ENCODE data around the gene EML6.

- TF ChIP-seq CTCF (IDR thresholded peaks at IDR 0.05) (peak; percentile 79), POLR2AphosphoS5 (IDR thresholded peaks at IDR 0.05; ENCODE audit: low read depth, low read length) (no peak), ELF1 (IDR thresholded peaks at IDR 0.05) (no peak), REST (IDR thresholded peaks at IDR 0.05; ENCODE audit: low read depth, low read length) (no peak), SMC3 (IDR thresholded peaks at IDR 0.05; ENCODE audit: low read depth, low read length) (peak; percentile 77), PBX3 (IDR thresholded peaks at IDR 0.05) (no peak), GATA2 (CRISPR knock-in tag; IDR thresholded peaks at IDR 0.05) (no peak), NFIC (IDR thresholded peaks at IDR 0.05; ENCODE audit: borderline replicate concordance) (no peak), EP300 (IDR thresholded peaks at IDR 0.05; ENCODE audit: borderline replicate concordance in 1 of 2, low read depth in 1 of 2, low read length in 1 of 2) (no peak), RAD21 (IDR thresholded peaks at IDR 0.05; ENCODE audit: low read length) (peak; percentile 89), CHD2 (IDR thresholded peaks at IDR 0.05; ENCODE audit: low read length, partially characterized antibody) (no peak)
These were observed 18.5 kb upstream of the EML6 start for GRCh38 chr2:54704688-54705605.

All from SK-N-SH (cell line).